Esophagus squamous epithelium (tissue), 4 donors: ENCODE results near the gene KCNB1.

Experiments
- POLR2A ChIP-seq, 4 donors: fragments of 450-650 bp; IDR thresholded peaks; one replicate each; pipeline ENCODE4 v1.6.1; 2017; ENCODE audit warnings: antibody characterized with exemption in 4 of 4, mild to moderate bottlenecking in 4 of 4, moderate library complexity in 3 of 4
- TF ChIP-seq, protein P1 (sequence below), 6 experiments: fragments of 450-650 bp in 4 of 6; fragments of 200-600 bp in 2 of 6; sonication (generic) in 2 of 6; IDR thresholded peaks; one replicate each; pipeline ENCODE4 v1.5.1; 2016 to 2019; ENCODE audit warnings: antibody characterized with exemption in 6 of 6, mild to moderate bottlenecking in 4 of 6, moderate library complexity in 4 of 6

DNA sequence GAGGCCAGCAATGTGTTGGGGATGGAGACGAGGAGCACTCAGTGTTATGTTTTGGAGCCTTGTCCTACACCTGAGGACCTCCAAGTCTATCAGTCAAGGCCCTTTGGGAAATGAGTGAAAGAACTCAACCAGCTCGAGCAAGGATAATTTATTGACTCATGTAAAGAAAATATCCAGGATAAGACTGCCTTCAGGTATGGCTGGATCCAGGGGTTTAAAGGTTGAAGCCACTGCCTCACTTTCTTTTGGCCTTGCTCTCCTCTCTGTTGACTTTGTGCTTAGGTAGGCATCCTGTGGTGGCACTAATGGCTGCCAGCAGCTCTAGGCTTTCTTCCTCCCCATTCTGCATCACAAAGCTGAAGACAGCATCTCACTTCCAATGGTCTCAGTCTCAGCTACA is 138.3 kb downstream of the KCNB1 start:
- TF ChIP-seq, protein P1, sequence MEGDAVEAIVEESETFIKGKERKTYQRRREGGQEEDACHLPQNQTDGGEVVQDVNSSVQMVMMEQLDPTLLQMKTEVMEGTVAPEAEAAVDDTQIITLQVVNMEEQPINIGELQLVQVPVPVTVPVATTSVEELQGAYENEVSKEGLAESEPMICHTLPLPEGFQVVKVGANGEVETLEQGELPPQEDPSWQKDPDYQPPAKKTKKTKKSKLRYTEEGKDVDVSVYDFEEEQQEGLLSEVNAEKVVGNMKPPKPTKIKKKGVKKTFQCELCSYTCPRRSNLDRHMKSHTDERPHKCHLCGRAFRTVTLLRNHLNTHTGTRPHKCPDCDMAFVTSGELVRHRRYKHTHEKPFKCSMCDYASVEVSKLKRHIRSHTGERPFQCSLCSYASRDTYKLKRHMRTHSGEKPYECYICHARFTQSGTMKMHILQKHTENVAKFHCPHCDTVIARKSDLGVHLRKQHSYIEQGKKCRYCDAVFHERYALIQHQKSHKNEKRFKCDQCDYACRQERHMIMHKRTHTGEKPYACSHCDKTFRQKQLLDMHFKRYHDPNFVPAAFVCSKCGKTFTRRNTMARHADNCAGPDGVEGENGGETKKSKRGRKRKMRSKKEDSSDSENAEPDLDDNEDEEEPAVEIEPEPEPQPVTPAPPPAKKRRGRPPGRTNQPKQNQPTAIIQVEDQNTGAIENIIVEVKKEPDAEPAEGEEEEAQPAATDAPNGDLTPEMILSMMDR (IDR thresholded peaks at IDR 0.05) = no peak
- no peak for TF ChIP-seq POLR2A (IDR thresholded peaks at IDR 0.05)
